Stimulated activated CD8-positive, alpha-beta memory T cell treated with anti-CD3 and anti-CD28 coated beads, Interleukin-7, amount 100 ng/mL, for 48 hours (primary cell): ENCODE data around the gene SNRNP200.
"Not testable (repeated sequence)": the region's sequence is repeated elsewhere in the genome, so short reads cannot be mapped to it uniquely, and the experiment has no call there.

Experiments
- DNase-seq, 2 donors: peaks; one replicate each; pipeline ENCODE4 v3.0.0-alpha.2; 2020; ENCODE audit warnings: low read depth in 1 of 2; ENCODE audit errors: extremely low read depth in 1 of 2

The SNRNP200 gene

DNA sequence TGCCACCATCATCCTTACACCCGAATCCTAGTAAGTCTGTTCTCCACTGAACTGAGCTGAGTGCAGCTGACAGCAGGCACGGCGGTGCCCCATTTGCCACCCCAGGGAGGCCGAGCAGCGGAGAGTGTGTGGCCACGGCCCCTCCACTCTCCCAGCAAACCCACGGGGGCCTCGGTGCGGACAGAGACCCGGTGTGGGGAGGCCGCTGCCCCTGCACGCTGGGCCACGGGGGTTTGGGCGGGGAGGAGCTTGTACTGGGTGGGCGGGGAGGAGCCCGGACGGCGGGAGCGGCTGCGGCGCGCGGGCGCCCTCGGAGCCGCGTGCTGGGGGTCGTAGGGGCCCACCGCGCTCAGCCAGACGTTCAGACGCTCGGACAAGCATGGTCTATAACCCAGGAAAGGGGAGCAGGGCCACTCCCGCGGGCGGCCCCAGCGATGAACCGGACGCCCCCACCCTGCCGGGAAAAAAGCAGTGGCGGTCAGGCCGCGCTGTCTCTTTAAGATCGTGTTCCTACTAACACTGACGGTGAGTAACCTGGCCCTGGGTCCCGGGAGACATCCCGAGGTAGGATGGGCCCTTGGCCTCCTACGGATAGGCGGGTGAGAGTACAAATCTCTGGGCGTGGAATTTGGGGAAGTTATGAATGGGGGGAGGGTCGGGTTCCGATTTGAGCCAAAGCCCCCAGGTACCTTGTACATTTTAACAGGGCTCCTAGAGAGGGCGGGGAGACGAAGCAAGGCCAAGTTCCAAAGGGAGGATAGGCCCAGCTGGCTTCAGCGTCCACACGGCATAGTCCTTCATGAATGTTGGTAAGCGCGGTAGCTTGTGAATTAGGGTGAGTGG, 19.9 kb upstream of the SNRNP200 start, which contains the start of gene ITPRIPL1:
Gene ITPRIPL1 (plus strand): TSS at position 277 of the 843 bp plus-strand sequence. CDS start 523 bp downstream, at position 800.
- DNase-seq: no peak

DNA sequence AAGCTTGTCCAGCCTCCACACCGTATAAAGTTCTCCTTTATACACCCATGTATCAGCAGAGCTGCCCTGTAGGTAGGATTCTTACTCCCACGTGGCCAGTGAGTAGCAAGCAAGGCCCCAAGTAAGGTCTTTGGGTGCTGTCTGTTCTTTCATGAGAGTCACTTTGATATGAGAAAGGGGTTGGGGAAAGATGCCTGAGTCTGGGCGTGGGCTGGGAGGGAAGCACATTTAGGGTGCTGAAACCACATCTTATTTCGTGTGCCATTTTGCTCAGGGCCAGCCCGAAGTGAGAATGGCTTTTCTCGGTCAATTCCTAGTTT, 19.3 kb upstream of the SNRNP200 start:
- no peak for DNase-seq

DNA sequence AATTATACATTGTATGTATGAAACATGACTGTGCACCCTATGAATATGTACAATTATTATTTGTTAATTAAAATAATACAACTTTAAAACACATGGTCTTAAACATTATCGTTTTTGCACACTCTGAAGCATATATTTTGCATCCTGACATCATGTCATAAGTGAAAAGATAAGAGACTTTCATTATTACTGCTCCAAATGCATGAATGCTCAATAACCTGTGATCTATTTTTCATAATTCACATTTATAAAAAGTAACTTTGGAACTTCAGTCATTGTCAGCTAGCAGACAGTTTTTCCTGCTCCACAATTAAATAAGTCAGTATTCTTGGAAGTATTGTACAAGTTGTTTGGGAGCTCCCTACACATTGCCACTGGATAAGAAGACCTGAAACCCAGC, 18.5 kb upstream of the SNRNP200 start:
- DNase-seq: no peak

DNA sequence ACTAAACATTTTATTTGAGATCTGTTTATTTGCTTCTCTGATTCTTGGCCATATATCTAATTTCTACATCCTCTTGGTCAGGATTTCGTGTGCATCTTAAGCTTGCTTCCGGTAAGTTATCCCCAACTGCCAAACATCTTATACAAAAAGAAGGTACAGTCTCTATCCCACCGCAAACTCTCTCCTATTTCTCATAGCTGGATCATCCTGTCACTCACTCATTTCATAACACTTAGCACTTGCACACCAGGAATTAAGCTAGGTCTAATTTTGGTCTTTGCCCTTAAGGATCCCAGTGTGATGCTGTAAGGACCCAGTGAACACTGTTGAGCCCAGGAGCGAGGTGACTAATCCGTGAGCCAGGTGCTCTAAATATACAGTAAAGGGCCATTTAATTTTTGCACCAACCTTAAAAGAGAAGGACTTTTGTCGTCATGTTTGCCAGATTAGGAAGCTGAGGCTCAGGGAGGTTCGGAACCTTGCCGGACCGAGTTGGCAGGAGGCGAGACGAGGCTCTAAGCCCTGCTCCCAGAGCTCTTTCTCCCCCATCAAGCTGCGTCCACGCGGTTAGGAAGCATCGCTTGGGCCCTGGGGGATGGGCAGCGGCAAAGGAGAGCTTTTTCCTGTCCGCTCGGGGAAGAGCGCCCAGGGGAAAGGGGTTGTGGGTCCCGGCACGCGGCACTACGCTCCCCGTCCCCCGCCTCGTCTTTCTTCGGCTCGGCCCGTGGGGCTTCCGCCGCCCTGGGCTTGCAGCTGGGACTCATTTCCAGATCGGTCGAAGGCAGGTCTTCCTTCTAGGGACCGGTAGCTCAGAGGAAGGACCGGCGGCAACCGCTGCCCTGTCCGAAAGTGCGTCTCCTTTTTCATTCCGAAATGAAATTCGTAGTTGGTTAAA, 15.6 kb upstream of the SNRNP200 start:
- DNase-seq: no peak

DNA sequence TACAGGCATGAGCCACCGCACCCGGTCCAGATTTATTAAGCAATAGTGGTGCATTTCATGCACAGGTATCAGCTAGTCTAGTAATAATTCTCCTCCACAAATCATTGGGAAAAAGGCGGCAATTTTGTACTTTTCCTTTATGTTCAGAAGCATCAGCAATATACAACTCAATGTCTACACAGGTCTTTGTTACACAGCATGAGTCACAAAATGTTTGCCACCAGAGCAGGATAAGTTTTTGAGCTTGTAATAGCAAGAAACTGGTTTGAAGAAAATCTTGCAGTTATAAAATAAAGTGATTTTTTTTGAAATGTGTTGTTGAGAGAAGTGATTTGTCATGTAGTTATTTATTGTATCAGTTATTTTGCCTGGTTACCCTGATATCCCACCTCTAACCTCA, 15.0 kb upstream of the SNRNP200 start:
- no peak for DNase-seq

DNA sequence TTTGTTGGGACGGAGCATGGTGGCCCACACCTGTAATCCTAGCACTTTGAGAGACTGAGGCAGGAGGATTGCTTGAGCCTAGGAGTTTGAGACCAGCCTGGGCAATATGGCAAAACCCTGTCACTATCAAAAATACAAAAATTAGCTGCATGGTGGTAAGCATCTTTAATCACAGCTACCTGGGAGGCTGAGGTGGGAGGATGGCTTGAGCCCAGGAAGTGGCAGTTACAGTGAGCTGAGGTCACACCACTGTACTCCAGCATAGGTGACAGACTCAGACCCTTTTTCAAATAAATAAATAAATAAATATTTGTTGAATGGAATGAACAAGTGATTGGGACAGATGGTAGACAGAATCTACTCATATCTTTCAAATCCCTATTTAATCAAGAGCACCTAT, 14.1 kb upstream of the SNRNP200 start:
- DNase-seq: no peak

DNA sequence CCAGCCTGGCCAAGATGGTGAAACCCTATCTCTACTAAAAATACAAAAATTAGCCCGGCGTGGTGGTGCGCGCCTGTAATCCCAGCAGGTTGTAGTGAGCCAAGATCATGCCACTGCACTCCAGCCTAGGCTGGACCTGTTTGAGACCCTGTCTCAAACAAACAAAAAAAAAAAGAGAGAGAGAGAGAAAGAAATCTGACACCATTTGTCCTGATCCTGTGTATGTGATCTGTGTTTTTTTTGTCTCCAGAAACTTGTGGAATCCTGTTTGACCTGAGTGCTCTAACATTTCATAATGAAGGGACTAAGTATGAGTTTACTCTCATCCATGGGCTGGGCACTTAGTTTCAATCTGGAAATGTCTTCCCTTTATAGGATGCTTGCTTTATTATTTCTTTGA, 13.4 kb upstream of the SNRNP200 start:
- DNase-seq: no peak

DNA sequence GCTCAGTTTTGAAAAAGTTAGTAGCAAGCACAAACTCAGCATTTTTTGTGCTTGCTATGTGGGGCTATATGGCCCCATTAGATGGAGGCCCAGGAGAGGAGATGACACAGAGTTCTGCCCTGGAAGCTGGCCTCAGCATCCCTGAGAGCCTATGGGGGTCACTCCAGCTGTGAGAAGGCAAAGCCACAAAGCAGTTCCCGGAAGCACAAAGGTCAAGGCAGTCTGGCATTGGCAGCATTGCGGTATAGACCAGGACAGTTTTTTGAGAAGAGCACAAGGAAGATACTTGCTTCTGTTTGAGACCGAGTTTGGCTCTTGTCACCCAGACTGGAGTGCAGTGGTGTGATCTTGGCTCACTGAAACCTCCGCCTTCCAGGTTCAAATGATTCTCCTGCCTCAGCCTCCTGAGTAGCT, 12.2 kb upstream of the SNRNP200 start:
- no peak for DNase-seq

DNA sequence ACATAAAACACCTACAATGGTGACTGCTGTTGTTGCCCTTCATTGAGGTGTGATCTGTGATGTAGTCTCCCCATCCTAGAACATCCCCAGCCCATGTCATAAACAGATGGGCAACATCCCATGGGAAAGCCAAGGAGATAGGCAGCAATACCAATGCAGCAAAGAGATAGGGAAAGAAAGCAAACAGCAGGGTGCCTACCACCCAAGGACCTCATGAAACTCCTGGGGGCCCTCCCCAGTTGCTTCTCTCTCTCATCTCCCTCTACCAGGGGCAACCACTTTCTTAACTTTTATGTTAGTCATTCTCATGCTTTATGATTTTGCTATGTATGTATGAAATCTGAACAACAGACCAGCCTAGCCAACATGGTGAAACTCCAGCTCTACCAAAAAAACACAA, 11.7 kb upstream of the SNRNP200 start:
- DNase-seq: no peak

DNA sequence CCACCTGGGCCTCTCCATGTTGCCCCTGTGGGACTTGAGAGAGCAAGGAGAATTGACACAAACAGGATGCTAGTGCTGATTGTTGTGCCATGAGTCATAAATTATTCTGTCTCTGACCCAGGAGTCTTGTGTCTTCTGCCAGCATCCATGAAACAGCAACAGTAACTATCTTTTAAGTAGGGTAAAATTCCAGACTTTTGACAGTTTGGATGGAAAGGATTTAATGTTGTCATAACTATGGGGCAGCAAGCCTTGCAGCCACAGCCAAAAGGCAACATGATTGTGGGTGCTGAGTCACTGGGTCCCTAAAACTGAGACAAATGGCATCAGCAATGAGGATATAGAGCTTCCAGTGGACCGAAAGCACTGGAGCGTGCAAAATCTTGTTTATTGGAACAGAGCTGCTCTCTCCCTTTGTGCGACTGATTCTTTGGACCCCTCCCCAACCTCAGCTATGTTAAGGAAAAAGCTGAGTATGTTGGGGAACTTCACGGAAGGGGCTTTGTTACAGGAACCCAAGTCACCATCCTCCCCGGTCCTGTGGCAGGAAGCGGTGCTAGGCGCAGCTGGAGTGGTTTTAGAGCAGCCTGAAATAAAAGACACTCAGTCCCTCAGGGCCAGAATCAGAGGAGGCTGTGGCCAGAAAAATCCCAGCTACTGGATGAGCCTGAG, 10.2 kb upstream of the SNRNP200 start:
- DNase-seq: no peak

DNA sequence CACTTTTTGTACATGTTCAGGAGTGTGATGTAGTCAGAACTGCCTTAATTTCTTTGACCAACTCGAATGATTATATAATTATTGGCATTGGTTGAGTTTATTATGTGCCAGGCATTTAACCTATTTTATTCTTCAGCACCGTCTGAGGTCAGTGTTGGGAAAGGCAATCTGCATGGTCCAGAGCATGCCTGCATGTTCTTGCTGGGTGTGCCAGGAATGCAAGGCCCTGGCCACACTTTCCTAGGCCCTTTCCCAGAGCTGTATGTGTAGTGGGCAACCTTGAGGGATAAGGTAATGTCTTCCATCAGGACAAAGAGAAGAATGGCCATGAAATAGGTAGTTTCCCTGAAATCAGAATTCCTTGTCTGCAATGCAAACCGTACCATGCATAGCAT, 9.7 kb upstream of the SNRNP200 start:
- DNase-seq: no peak

DNA sequence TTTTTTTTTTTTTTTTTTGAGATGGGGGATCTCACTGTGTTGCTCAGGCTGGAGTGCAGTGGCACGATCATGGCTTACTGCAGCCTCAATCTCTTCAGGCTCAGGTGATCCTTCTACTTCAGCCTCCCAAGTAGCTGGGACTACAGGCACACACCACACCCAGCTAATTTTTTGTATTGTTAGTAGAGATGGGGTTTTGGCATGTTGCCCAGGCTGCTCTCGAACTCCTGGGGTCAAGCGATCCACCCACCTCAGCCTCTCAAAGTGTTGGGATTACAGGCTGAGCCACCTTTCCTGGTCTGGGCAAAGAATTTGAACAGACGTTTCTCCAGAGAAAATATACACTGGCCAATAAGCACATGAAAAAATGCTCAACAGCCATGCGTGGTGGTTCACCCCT, 2.9 kb upstream of the SNRNP200 start:
- no peak for DNase-seq

DNA sequence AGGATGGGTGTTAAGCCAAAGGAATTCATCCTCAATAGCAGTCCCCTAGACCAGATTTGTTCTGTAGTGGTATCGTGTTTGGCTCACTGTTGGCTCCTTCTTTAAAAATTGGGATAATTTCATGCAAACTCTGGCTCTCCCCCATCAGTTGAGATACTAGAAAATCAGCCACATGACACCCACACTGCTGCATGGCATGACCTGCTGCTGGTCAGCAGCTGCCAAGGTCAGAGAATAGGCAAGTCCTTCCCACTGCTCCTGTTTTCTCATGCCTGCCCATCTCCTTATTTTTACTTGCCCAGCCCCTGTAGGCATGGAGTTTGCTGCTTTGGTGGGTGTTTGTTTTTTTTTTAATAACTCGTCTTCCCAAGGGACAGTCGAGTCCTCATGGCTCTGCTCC, 1.0 kb upstream of the SNRNP200 start:
- DNase-seq: no peak

DNA sequence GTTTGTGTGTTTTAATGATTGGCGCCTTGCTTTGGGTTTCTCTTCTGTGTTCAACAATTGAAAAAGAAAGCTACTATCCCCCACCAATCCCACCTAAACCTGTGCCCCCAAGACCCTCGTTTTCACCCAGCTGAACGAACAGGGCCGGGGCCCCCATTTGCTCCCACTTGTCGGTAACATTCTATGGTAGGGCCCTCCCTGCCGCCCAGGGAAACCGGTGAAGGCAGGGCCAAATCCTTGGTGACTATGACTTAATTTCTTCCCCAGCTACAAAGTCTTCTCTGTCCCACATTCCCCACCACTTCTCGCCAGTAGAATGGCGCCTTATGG, 598 bp upstream of the SNRNP200 start:
- DNase-seq: no peak

DNA sequence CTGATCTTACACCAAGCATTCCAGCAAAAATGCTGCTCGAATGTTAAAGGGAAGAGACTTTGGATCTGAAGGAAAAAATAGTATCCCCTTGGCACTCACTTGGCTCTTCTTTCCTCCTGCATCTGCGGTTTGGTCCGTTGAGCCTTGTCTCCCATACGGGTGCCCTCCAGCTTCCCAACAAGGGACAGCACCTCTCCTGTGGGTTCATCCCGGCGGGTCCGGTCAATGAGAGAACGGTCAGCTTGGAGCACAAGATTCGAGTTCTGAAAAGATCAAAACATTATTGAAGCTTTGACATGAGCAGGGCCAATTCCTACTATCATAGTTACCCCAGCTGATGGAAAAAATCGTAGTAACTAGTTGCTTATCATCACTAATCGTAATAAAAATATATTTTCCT, 740 bp downstream of the SNRNP200 start:
- DNase-seq: no peak

DNA sequence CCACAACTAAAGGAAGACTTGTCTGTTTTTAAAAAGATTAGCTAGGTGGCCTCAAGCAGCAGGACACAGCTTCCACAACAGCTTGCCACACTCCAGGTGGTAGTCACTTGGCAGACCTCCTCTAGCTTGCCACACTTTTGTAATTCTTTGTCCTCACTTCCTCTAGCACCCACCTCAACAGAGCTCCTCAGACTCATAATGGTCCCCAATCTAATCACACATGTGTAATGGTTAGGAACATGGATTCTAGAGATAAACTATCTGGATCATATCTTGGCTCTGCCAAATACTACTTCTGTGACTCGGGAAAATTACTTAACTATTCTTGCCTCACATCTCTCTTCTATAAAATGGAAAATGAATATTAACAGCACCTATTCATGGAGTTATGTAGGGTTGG, 3.5 kb downstream of the SNRNP200 start:
- no peak for DNase-seq

DNA sequence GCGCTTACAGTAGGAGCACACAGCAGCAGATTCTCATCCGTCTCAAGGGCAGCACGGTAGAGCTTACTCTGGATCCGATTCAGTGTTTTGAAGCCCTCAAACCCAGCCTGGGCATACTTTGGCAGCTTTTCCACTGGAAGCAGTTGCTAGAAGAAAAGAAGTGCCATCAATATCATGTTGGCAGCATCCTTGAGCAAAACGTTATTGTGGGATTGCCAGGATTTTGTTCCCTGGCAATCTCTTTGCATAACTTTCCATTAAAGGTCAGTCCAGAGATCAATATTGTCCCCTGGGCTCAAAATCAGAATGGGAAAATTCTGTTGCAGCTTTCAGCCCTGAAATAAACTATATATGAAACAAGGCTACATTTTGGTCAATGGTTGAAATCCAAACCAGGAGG, 8.4 kb downstream of the SNRNP200 start:
- no peak for DNase-seq

DNA sequence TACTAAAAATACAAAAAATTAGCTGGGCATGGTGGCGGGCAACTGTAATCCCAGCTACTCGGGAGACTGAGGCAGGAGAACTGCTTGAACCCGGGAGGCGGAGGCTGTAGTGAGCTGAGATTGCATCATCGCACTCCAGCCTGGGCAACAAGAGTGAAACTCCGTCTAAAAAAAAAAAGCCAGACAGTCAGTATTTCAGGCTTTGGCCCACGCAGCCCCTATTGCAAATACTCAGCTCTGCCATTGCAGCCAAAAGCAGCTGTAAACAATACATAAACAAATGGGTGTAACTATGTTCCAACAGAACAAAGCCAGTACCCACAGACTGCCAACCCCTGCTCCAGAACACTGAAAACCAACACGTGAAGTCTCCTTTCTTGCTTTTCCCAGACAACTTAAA, 11.1 kb downstream of the SNRNP200 start:
- not testable (repeated sequence) for DNase-seq

DNA sequence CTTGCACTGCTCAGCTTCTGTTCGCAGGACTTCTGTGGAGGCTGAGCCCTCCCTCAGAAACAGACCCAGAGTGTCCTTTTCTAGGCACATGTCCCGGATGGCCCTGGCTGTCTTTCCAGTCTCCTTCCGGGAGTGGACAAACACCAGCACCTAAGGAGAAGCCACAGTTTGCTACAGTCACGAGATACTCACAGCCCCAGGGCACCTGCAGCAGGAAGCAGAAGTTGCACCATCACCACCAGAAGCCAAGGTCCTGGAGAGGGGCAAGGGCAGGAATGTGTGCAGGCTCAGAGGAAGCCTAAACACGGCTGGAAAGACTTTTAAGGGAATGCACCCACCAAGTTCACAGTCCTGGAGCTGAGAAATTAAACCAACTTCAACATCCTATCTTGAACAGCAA, 13.6 kb downstream of the SNRNP200 start:
- no peak for DNase-seq

DNA sequence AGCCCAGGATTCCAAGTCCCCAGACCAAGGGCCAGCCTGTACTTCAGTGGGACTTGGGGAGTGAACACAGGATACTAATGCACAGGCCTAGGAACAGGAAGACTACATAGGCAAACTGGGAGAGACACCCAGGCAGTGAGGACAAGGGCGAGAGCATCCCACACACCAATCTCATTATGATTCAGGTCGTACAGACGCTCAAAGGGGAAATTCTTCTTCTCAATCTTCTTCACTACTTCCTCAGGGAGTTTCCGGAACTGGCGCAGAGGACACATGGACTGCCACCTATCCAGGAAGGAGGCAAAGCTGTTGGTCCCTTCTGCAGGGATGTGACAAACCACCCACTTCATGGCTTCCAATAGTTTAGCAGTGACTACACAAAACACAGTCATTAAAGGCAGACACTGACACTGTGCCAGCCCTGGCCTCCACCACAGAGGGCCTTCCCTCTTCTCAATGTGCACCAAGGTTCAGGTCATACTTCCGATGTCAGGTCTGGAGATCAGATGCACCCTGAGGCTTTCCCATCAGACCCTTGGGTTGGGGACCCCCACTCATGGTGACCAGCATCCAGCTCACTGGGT, 18.0 kb downstream of the SNRNP200 start:
- DNase-seq: no peak

DNA sequence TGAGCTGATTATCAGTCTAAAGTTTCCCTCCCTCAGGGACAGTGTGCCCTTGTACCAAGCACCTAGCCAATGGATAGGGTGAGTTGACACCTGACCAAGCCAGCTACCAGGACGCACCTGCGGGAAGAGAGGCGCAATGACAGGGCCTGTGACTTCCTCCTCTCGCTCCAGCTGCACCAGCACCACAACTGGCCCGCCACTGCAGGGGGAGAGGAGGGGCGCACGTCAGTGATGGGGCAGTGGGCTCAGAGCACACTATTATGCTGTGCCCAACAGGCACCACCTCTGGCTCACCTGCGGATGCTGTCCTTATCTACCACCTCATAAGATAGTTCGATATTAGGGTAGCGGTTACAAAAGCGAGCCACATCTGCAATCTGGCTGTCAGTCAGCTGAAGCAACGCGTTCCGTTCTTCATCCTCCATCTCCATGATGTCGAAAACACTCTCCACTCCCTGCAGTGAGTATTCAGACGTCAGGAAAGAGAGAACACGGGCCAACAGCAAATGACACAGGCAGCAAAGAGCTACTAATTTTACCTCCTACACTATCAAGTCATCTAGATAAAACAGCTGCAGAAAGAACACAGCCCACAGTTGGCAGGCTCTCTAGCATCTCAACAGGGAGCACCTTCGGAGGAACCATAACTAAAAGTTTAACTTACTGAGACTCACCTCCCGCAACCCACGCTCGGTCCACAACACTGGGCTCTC, 28.4 kb downstream of the SNRNP200 start:
- no peak for DNase-seq
